Stimulated activated CD4-positive, alpha-beta T cell treated with anti-CD3 and anti-CD28 coated beads, Interleukin-1b, Interleukin-23, amount 100 ng/mL, for 24 hours (primary cell): ENCODE data around the gene LAD1.

Source experiments
- DNase-seq, 4 experiments: peaks; one replicate each; pipeline ENCODE4 v3.0.0-alpha.2; 2020; ENCODE audit warnings: low read depth in 4 of 4, low spot score in 1 of 4

Gene LAD1

GRCh38 chr1:201364808-201365105 lies 34.4 kb downstream of the LAD1 start:
- DNase-seq = no peak

- no peak for DNase-seq
Observed at GRCh38 chr1:201363467-201363866, 35.7 kb downstream of the LAD1 start.

- DNase-seq = no peak
Observed at GRCh38 chr1:201362906-201363305, 36.2 kb downstream of the LAD1 start.

GRCh38 chr1:201361652-201362504 lies 37.2 kb downstream of the LAD1 start:
- peak in 1 of 4 experiments; percentile 11 for DNase-seq

- DNase-seq = no peak
Observed at GRCh38 chr1:201360901-201361651, 38.0 kb downstream of the LAD1 start.

GRCh38 chr1:201360486-201360885 lies 38.6 kb downstream of the LAD1 start:
- no peak for DNase-seq

- no peak for DNase-seq
Observed at GRCh38 chr1:201359873-201360210, 39.3 kb downstream of the LAD1 start.

GRCh38 chr1:201359031-201359872 lies 39.9 kb downstream of the LAD1 start:
- no peak for DNase-seq

GRCh38 chr1:201358596-201358995 lies 40.5 kb downstream of the LAD1 start:
- DNase-seq = no peak

GRCh38 chr1:201357636-201358348 lies 41.3 kb downstream of the LAD1 start:
- no peak for DNase-seq

- no peak for DNase-seq
Observed at GRCh38 chr1:201357211-201357610, 41.9 kb downstream of the LAD1 start.

- DNase-seq = no peak
Observed at GRCh38 chr1:201356701-201357100, 42.4 kb downstream of the LAD1 start.

GRCh38 chr1:201356236-201356635 lies 42.9 kb downstream of the LAD1 start:
- DNase-seq = no peak

- DNase-seq = no peak
Observed at GRCh38 chr1:201355471-201355870, 43.7 kb downstream of the LAD1 start.

- no peak for DNase-seq
Observed at GRCh38 chr1:201354901-201355295, 44.2 kb downstream of the LAD1 start.

- no peak for DNase-seq
Observed at GRCh38 chr1:201354151-201354900, 44.8 kb downstream of the LAD1 start.

GRCh38 chr1:201353186-201353940 lies 45.8 kb downstream of the LAD1 start:
- DNase-seq = no peak

GRCh38 chr1:201351617-201352016 lies 47.5 kb downstream of the LAD1 start:
- no peak for DNase-seq

- DNase-seq = no peak
Observed at GRCh38 chr1:201350884-201351283, 48.2 kb downstream of the LAD1 start.

- no peak for DNase-seq
Observed at GRCh38 chr1:201350361-201350725, 48.8 kb downstream of the LAD1 start.
